Stimulated activated CD8-positive, alpha-beta memory T cell treated with anti-CD3 and anti-CD28 coated beads, Interleukin-15, amount 100 ng/mL, for 48 hours (primary cell): Measurements from ENCODE around the gene BUB1B.
"Not testable (repeated sequence)": the region's sequence is repeated elsewhere in the genome, so short reads cannot be mapped to it uniquely, and the experiment has no call there.

ENCODE experiments used
- DNase-seq, 2 donors: peaks; one replicate each; pipeline ENCODE4 v3.0.0-alpha.2; 2020; ENCODE audit warnings: low read depth in 2 of 2

The BUB1B gene

DNA sequence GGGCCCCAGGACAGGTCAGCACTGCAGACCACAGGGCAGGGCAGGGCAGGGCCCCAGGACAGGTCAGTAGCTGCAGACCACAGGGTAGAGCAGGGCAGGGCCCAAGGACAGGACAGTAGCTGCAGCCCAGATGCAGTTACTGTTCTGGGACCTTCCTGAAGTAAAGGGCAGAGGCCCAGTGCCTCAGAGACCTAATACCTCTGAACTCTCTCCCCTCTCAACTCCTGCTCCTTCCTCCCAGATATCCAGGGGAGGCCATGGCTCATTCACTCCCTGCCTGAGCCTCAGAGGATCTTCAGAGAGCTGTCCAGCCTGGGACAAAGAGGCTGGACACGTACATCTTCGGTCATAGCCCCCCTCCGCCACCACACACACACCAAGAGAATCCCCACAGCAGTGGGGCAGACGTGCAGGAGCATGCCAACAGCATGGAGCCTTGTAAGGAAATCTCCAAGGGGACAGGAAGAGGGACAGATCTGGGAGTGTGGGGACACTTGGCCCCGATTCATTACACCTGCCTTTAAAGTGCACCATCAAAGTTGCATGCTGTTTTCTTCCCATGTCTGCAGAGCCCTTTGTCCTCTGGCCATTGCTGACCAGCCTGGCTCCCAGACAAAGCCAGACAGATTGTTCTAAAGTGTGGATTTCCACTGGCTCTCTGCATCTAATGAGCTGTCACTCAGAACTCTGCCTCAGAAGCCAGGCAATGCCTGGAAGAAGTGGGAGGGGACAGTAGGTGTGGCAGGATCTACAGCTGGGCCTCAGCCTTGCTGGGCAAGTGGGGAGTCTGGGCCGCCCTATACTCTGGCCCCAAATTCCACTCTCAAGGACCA is 24.2 kb upstream of the BUB1B start:
- no peak for DNase-seq

DNA sequence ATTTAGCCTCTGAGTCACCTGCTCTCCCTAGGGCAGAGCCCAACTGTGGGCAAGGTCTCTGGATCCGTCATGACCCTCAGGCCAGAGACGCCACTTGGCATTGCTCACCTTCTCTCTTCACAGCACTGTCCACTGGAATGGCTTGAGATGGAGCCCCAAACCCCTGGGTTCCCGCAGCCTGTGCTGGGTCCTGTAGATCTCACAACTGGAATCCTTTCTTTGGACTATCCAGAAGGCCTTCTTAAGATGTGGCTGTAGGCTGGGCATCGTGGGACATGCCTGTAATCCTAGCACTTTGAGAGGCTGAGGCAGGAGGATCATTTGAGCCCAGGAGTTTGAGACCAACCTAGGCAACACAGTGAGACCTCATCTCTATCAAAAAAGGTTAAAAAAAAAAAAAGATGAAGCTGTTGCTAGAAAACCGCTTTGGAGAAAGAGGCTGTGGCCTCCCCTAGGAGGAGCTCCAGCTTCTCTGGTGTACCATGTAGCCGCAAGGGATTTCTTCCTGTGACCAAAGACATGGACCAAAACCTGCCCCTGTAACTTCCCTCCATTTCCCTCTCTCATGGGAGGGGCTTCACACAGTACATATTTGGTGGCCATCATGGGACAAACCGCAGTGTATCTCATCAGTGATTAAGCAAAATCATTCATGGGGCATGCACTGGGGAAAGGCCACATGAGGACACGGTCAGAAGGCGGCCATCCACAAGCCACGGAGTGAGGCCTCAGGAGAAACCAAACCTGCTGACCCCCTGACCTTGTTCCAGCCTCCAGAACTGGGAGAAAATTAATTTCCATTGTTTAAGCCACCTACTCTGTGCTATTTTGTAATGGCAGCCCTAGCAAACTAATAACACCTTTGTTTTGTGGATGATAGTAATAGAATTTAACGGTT is 23.3 kb upstream of the BUB1B start:
- DNase-seq = no peak

DNA sequence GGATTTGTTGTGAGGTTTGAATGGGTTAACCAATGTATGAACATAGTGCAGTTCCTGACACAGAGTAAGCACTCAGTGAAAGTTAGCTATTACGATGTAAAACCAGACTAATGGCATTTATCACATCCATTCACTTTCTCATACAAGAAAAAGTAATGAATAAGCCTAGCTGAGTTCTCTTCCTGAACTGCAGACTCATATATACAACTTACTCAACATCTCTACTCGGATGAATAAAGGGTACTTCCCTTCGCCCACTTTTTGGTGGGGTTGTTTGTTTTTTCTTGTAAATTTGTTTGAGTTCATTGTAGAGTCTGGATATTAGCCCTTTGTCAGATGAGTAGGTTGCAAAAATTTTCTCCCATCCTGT is 22.7 kb upstream of the BUB1B start:
- not testable (repeated sequence) for DNase-seq

DNA sequence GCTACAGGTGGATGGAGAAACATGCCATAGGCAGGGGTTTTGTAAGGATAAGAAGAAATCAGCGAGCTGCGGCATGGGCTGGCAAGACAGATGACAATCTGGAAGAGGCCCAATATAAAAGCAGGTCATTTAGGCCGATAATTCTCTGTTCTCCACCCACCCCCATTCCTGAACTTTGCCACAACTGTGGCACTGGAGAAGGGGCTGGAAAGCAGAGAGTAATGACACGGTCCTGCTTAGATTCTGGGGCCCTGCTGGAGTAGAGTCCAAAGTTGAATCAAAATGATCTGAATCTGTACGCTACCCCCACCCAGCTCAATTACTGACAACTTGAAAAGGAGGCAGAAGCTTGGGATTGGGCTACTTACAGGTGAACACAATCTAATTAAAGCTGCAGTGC is 18.4 kb upstream of the BUB1B start:
- no peak for DNase-seq

DNA sequence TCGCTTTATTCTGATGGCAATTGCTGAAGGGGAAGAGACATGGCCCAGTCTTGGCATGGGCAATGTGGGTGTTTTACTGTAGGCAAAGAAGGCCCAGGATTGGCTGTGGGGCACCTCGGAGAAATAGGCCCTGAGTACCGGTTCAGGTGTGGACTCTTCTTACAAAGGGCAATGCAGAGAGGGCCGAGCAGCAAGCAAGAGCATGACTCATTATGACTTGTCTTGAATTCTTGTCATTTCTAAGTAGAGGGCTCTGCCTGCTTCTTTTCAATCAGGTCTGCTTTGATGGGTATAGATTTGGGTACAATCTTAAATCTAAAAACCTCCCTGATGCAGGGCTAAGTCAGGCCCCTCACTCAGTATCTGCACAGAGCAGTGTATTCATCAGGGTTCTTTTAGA is 14.8 kb upstream of the BUB1B start:
- no peak for DNase-seq

DNA sequence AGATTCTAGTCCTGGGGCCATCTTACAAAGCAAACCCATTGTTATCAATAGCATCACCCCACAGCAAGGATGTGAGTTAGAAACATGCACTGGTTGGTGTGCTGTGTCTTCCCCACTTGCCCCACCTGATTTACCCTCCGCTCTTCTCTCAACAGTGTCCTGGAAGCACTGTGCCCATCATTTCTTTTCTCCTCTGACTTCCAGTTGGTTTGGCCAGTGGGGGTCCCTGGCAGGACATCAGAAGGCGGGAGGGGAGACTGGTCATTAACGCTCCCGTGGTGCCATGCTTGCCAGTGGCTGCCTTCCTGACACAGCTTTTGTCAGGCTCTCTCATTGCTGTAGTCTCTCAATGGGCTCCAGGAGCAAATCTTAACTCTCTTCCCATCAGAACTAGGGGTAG is 11.5 kb upstream of the BUB1B start:
- DNase-seq = no peak

DNA sequence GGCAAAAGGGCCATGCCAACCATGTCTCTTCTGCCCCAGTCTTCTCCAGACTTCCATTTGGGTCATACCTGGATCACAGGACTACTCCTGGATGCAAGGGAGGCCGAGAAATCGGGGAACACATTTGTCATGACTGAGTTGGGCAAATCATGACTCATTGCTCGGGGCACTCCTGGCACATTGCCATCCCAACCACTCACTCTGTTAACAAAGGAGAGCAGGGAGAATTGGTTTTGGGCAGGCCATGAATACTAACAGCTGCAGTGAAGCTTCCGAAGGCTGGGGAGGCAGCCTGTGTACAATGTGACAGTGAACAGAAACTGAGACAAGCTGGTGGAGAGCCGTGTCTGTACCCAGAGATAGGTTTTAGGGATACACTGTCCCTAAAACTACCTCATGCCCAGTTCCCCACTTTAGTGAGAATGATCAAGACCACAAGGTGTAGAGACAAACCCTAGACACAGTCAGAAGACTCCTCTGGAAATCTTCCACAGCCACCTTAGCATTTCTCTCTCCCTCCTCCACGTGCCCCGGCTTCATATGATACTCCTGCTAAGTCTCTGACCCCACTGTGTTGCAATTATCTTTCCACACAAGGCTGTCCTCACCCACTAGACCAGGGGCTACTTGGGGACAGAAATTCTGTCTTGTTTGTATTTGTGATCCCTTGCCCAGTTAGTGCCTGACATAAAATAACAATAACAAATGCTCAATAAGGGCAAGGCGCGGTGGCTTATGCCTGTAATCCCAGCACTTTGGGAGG is 10.5 kb upstream of the BUB1B start:
- no peak for DNase-seq

DNA sequence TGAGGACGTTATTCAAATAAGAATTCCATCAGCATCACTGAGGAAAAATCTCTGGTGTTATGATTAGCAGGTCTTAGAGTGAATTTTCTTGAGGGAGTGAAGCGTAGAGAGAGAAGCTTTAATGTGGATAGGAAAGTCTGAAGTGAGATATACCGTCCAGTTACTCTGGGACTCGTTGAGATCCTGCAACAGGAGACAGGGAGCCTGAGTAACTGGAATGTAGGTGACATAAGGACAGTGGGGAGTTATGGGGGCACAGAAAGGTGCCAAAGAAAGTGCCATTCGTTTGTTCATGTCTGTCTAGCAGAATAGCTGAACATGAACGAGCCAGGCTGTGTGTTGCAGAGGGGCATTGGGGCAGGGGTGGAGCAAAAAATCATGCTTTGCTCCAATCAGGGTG is 9.4 kb upstream of the BUB1B start:
- no peak for DNase-seq

DNA sequence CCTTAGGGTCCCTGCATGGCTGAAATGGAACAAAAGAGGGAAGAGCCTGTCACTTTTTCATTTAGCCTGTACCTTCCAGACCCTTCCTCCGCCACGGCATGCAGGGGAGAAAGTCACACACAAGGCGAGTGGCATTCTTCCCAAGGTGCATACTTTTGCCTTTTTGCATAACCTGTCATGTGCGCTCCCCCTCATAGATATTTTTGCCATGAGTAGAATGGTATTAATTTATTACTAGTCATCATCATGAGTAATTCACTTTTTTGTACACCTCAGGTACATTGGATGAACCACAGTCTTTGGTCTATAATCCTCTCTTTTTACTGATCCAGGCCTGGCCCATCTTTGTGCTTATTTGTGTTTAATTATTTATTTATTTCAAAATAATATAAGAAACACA is 8.9 kb upstream of the BUB1B start:
- DNase-seq = no peak

DNA sequence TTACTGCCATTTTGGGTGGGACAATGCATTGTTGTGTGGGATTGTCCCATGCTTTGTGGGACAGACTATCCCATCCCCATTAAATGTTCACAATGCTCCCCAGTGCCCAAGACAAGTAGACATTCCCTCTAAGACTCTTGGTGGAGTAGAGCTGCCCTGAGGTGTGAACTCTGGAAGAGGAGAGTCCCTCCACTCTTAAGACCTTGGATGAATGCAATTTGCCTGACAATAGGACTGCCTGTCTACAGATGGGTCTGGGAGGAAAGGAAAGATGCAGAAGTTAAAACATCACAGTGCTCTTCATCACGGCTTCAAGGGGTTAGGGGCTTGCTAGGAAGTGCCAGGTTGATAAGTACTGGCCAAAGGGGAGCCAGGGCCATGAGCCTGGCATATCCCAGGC is 6.0 kb upstream of the BUB1B start:
- DNase-seq = not testable (repeated sequence)

DNA sequence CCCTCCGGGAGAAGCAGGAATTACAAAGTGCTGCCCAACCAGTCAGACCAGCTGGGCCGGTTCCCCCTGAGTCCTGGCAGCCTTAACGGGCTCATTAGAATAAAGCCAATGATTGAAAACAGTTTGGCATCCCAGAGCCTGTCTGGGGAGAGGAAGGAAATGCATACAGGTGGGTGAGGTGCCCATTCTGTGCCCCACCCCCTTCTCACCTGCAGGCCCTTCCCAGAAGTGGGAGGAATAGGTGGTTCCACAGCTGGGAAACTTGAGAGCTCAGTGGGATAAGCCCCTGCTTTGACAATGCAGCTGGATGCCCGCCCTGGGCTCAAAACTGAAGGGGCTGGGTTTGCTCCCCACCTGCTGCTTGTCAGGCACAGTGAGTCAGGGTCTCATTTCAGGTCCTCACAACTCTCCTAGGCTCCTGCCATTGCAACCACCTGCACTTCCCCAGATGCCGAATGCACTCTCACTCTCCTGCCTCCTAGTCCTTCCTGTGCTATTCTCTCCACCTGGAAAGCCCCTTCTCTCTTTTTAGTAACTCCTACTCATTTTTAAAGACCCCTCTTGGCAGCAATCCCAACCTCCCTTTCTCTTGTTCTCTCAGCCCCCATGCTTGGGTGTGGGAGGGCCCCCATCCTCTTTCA is 5.5 kb upstream of the BUB1B start:
- DNase-seq = no peak

DNA sequence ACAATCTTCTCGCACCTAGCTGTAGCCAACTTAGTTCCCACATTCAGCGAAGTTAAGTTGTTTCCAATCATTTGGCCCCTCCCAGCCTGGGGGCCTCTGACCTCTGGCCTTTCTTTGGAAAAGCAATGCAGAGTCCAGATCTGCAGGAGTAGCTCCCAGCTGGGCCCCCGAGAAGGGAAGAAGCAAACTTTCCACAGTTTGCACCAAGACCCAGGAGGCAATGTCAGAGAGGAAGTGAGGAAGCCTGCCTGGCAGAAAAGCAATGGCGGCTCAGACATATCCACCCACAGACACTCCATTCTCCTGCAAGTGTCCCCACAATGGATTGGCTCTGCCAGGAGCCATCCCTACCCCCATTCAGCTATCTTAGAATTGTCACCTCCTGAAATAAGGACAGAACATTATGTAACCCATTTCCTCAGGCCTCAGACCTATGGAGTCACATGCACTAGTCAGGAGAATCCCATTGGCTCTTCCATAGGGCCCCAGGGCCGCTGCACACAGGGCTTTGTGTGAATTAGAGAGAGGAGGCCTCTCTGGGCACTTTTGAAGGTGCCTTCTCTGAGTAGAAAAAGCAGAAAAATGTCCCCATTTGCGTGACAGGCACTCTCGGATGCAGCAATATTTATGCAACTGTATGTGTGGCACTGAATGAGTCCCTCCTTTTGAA is 3.0 kb upstream of the BUB1B start:
- DNase-seq = no peak

DNA sequence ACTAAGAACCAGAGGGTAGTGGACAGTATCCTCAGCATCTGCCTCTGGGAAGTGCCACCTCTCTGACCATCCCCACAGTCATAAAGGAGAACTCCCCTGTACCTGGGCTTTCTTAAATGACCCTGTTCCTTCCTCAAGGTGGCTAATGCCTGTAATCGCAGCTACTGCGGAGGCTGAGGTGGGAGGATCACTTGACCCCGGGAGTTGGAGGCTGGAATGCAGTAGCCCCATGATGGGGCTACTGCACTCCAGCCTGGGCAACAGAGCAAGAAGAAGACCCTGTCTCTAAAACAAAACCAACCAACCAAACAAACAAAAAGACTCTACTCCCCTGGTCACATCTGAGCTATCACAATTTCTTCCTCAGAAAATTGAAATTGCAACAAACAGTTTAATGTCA is 848 bp upstream of the BUB1B start:
- no peak for DNase-seq

DNA sequence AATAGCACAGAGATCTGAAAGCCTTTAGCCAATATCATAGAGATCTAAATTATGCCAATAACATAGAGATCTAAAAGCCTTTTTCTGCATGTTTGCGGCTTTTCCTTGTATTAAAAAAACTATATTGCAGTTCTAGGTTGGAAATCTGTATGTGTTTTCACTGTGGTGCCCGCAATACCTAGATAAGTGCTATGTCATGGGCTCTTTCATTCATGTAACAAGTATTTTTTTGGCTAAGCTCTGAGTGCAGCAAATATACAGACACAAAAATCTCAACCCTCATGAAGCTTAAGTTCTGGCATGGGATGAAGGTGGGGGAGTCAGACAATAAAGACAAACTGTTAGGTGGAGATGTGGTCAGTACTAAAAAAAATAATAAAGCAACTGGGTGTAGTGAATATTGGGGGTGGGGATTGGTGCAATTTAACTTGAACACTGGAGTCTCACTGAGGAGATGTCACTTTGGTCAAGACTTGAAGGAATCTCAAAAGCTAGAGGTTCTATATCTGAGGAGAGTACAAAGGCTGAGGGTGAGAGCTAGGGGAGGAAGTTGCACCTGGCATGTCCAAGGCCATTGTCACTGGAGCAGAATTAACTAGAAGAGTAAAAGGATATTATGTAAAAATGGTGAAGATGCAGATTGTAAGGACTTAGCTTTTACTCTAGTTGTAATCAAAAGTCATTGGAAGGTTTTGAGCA is 973 bp downstream of the BUB1B start:
- DNase-seq = no peak

DNA sequence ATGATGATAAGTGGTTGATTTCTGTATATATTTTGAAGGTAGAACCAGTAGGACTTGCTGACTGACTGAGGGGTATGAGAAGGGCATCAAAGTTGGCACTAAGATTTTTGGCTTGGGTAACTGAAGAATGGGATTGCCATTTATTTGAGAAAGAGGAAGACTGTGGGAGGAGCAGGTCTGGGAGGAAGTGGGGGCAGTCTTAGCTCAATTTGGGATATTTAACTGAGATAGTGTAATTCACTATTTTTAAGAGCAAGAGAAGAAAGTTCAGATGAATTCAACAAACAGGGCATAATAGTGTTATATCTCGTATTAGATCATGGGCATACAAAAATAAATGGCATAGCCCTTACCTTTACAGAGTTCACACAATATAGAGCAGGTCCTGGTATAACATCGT is 1.7 kb downstream of the BUB1B start:
- DNase-seq = no peak

DNA sequence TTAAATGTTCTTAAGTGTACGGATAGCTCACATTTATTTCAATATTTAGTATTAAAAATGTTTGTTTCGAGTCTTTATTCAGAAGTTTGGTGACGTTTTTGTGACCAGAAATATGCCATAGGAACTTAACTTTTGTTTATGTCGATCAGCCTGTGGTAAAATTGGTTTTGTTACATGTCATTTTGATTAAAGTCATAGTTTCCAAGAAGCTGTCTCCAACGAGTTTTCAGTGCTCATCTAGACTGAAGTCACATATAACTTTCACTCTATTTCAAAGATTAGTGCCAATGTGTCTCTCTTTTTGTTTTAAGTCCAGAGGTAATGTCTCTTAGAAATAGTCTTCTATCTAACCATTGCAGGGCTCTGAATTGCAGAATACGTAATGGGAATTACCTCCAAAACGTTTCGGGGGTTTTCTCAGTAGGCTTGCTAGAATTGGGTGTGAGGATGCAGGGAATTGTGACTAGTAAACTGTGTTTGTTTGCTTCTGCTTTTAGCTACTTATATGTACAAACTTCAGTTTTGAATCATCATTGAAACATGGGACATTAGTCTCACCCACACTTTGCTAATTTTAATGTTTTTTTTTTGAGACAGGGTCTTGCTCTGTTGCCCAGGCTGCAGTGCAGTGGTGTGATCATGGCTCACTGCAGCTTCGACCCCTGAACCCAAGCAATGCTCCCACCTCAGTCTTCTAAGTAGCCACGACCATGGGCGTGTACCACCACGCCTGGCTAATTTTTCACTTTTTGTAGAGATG is 3.0 kb downstream of the BUB1B start:
- no peak for DNase-seq

DNA sequence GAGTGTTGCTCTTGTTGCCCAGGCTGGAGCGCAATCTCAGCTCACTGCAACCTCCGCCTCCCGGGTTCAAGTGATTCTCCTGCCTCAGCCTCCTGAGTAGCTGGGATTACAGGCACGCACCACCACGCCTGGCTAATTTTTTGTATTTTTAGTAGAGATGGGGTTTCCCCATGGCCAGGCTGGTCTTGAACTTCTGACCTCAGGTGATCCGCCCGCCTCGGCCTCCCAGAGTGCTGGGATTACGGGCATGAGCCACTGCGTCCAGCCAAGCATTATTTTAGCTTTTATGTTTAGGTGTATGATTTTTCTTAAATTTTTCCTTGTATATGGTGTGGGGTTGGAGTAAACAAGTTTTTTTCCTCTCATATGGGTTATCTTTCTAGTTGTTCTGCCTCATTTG is 6.5 kb downstream of the BUB1B start:
- not testable (repeated sequence) for DNase-seq

DNA sequence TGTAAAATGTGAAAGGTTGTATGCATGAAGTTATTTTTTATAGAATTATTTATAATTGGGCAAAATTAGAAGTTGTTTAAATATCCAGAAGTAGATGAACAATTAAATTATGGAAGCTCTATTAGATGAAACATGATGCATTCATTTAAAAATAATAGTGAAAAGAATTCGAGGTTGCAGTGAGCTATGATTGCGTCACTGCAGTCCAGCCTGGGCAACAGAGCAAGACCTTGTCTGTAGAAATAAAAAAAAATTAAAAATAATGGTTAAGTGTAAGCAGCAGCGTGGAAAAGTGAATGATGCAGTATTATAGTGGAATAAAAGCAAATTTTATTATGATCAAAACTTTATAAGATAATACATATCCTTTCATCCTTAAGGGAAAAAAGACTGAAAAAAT is 14.3 kb downstream of the BUB1B start:
- DNase-seq = no peak

DNA sequence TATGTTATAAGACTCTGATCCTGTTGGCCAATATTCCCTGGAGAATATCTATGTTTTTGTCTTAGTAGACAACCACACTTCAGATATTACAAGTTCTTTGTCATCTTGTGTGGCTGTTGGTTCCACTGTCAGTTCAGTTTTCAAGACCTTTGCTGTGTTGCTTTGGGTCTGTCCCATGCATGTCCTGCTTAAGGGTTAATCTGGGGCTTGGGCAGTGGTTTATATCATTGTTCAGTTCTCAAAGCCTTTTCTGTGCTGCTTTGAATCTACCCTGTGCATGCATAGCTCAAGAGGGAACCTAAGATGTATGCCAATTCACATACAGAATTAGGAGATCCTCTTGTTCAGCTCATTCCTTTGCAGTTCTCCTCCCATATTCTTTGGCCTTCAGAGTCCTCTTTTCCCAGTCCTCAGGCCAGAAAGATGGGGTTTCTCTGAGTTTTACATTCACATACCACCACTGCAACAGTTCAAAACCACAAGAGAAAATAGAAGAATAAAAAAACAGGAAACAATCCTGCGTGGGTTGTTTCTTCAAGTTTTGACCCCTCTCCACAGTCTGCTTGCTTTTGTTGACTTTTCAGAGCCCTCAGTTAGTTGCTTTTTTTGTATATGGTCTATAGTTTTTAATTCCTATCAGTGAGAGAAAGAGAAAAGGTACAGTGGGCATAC is 21.6 kb downstream of the BUB1B start:
- no peak for DNase-seq
